Liver (tissue), 9 donors: ENCODE measurements around the gene RPAP2. TPM values are rescaled to one million over a fixed set of nuclear protein-coding genes. Genes with fewer than 3 reads are reported as not detected.

Experiments
- DNase-seq: peaks from one replicate; pipeline ENCODE4 v3.0.0-alpha.2; 2017; ENCODE audit warnings: low spot score
- H3K27ac ChIP-seq, 2 donors: one replicate each; pipeline ENCODE4 v1.7.0; 2013; ENCODE audit warnings: inconsistent platforms in 2 of 2, low read length in 2 of 2, control low read depth in 1 of 2, low read depth in 1 of 2, mild to moderate bottlenecking in 1 of 2
- H3K27me3 ChIP-seq, 4 donors: one replicate each; pipeline versions ENCODE4 v1.6.1 to v1.7.0; 2013; ENCODE audit warnings: low read length in 3 of 4, inconsistent platforms in 1 of 4, mild to moderate bottlenecking in 1 of 4, moderate library complexity in 1 of 4; ENCODE audit not compliant: control insufficient read depth in 4 of 4, insufficient read depth in 4 of 4
- H3K36me3 ChIP-seq, 4 donors: one replicate each; pipeline versions ENCODE4 v1.6.1 to v1.7.0; 2013; ENCODE audit warnings: low read length in 3 of 4, mild to moderate bottlenecking in 3 of 4, low read depth in 1 of 4, moderate library complexity in 1 of 4; ENCODE audit not compliant: control insufficient read depth in 4 of 4, insufficient read depth in 3 of 4
- H3K4me1 ChIP-seq, 4 donors: one replicate each; pipeline versions ENCODE4 v1.6.1 to v1.7.0; 2013; ENCODE audit warnings: low read length in 3 of 4, mild to moderate bottlenecking in 3 of 4, moderate library complexity in 1 of 4; ENCODE audit not compliant: control insufficient read depth in 4 of 4, insufficient read depth in 4 of 4
- H3K4me3 ChIP-seq, 3 donors: one replicate each; pipeline versions ENCODE4 v1.6.1 to v1.7.0; 2013; ENCODE audit warnings: low read length in 3 of 3, control low read depth in 1 of 3, low read depth in 1 of 3, mild to moderate bottlenecking in 1 of 3
- H3K9ac ChIP-seq, 2 donors: one replicate each; pipeline ENCODE4 v1.7.0; 2013; ENCODE audit warnings: low read length in 2 of 2, mild to moderate bottlenecking in 2 of 2, moderate library complexity in 2 of 2, control low read depth in 1 of 2, low read depth in 1 of 2
- H3K9me3 ChIP-seq, 4 donors: one replicate each; pipeline versions ENCODE4 v1.6.1 to v1.7.0; 2013; ENCODE audit warnings: low read length in 3 of 4; ENCODE audit not compliant: control insufficient read depth in 4 of 4
- EGR1 ChIP-seq, 2 donors: IDR thresholded peaks; 2 replicates each; pipeline ENCODE4 v1.6.1; 2016 to 2018; ENCODE audit warnings: antibody characterized with exemption in 2 of 2, low read depth in 2 of 2
- FOXA1 ChIP-seq: IDR thresholded peaks from 2 replicates; pipeline ENCODE4 v1.6.1; 2016; ENCODE audit warnings: antibody characterized with exemption
- FOXA2 ChIP-seq: IDR thresholded peaks from 2 replicates; pipeline ENCODE4 v1.6.1; 2016; ENCODE audit warnings: antibody characterized with exemption
- HNF4A ChIP-seq, 2 donors: conservative IDR thresholded peaks; 2 replicates each; pipeline ENCODE4 v1.6.1; 2016; ENCODE audit warnings: antibody characterized with exemption in 2 of 2, mild to moderate bottlenecking in 2 of 2
- HNF4G ChIP-seq: IDR thresholded peaks from 2 replicates; pipeline ENCODE4 v1.6.1; 2016; ENCODE audit warnings: antibody characterized with exemption
- JUND ChIP-seq, 2 donors: IDR thresholded peaks; 2 replicates each; pipeline ENCODE4 v1.6.1; 2016; ENCODE audit warnings: antibody characterized with exemption in 2 of 2
- NR2F2 ChIP-seq: IDR thresholded peaks from 2 replicates; pipeline ENCODE4 v1.6.1; 2016; ENCODE audit warnings: antibody characterized with exemption
- RAD21 ChIP-seq, 2 donors: IDR thresholded peaks; 2 replicates each; pipeline ENCODE4 v1.6.1; 2016; ENCODE audit warnings: antibody characterized with exemption in 2 of 2, mild to moderate bottlenecking in 2 of 2
- REST ChIP-seq: IDR thresholded peaks from 2 replicates; pipeline ENCODE4 v1.6.1; 2016; ENCODE audit warnings: antibody characterized with exemption, mild to moderate bottlenecking
- RXRA ChIP-seq, 2 donors: IDR thresholded peaks; 2 replicates each; pipeline ENCODE4 v1.6.1; 2017 to 2018; ENCODE audit warnings: antibody characterized with exemption in 2 of 2, mild to moderate bottlenecking in 1 of 2
- SP1 ChIP-seq: IDR thresholded peaks from 2 replicates; pipeline ENCODE4 v1.6.1; 2018; ENCODE audit warnings: antibody characterized with exemption, mild to moderate bottlenecking
- TAF1 ChIP-seq: conservative IDR thresholded peaks from 2 replicates; pipeline ENCODE4 v1.6.1; 2016; ENCODE audit warnings: antibody characterized with exemption, mild to moderate bottlenecking
- YY1 ChIP-seq: IDR thresholded peaks from 2 replicates; pipeline ENCODE4 v1.6.1; 2016; ENCODE audit warnings: antibody characterized with exemption, mild to moderate bottlenecking
- ZBTB33 ChIP-seq: IDR thresholded peaks from 2 replicates; pipeline ENCODE4 v1.6.1; 2016; ENCODE audit warnings: antibody characterized with exemption
- WGBS: extraction: QIAGEN DNeasy Blood & Tissue Kit; methylation state at CpG from one replicate; pipeline ENCODE4 v1.1.7; 2013; 5-methylcytosine and 5-hydroxymethylcytosine counted together
- polyA plus RNA-seq, 2 donors: library from polyadenylated mRNA; stranded (reverse) in 1 of 2; unstranded in 1 of 2; fragments of 200-250 nt in 1 of 2; fragments of >200 nt in 1 of 2; fragmentation: Nextera tagmentation in 1 of 2; extraction: Ambion mirVana in 1 of 2; gene quantifications; one replicate each; pipeline versions ENCODE4 v1.2.1 to v1.2.3, GENCODE V29; 2013 to 2015
- total RNA-seq, 2 donors: library from RNA; depleted of rRNA; stranded (reverse); fragments of >200 nt; gene quantifications; one replicate each; pipeline ENCODE4 v1.2.3, GENCODE V29; 2014
- TF ChIP-seq, protein P1 (sequence below): IDR thresholded peaks from 2 replicates; pipeline ENCODE4 v1.6.1; 2016; ENCODE audit warnings: antibody characterized with exemption
- TF ChIP-seq, protein P2 (sequence below): IDR thresholded peaks from 2 replicates; pipeline ENCODE4 v1.6.1; 2016; ENCODE audit warnings: antibody characterized with exemption
- TF ChIP-seq, protein P3 (sequence below): fragments of 150-350 bp; IDR thresholded peaks from 2 replicates; pipeline ENCODE4 v1.5.1; 2017; ENCODE audit warnings: improper control_type of control experiment, low read depth, low read length; ENCODE audit not compliant: missing input control
- donor health status: healthy.
- donor health status: healthy.
- donor health status: healthy.
- donor health status: healthy.
- donor health status: healthy.

RPAP2 gene
- total and polyA plus RNA-seq, 4 donors = 2.7 to 8.6 (median 4.4) TPM

- no peak for DNase-seq
- 97% methylated on average over 1 of the region's 1 CpG for WGBS
- Histone ChIP-seq H3K36me3 (no peaks in the 10 kb centered on the region), H3K27me3 (no peaks in the 10 kb centered on the region), H3K9me3 (peaks cover 0 to 4% (median 0%) of the 10 kb centered on the region in 4 donors), H3K27ac (no peak overlapping the region), H3K4me1 (no peaks in the 10 kb centered on the region), H3K9ac (no peak overlapping the region), H3K4me3 (no peak overlapping the region)
- TF ChIP-seq, protein P1, sequence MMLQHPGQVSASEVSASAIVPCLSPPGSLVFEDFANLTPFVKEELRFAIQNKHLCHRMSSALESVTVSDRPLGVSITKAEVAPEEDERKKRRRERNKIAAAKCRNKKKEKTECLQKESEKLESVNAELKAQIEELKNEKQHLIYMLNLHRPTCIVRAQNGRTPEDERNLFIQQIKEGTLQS = no peak
- TF ChIP-seq RXRA (IDR thresholded peaks at IDR 0.05) = no peak
Measured at GRCh38 chr1:92439291-92439690, 140.4 kb downstream of the RPAP2 start.

DNA sequence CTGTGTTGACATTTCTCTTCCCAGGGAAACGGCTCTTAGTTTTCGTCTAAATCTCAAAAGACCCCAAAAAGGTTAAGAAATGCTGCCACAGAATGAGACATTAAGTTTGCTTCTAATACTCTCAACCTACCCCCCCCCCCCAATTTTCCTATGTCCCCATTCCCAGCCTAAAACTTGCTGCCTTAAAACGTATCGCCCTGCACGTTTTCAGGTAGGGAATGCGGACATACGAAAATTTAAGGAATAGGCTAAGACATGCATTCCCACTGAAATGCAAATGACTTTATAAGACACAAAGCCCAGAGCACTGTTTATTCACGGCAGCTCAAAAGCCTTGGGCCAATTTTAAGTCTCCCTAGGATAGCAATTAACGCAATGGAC, 142.4 kb downstream of the RPAP2 start:
- H3K4me1 ChIP-seq = no peaks in the 10 kb centered on the region
- no peak overlapping the region for H3K9ac ChIP-seq
- H3K27me3 ChIP-seq = no peaks in the 10 kb centered on the region
- no peak for DNase-seq
- no peaks in the 10 kb centered on the region for H3K36me3 ChIP-seq
- TF ChIP-seq RAD21 (IDR thresholded peaks at IDR 0.05) = no peak
- TF ChIP-seq FOXA2 = no peak
- TF ChIP-seq ZBTB33 = no peak
- no peak for TF ChIP-seq NR2F2
- TF ChIP-seq, protein P2, sequence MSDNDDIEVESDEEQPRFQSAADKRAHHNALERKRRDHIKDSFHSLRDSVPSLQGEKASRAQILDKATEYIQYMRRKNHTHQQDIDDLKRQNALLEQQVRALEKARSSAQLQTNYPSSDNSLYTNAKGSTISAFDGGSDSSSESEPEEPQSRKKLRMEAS = no peak
- no peak for TF ChIP-seq SP1
- no peak for TF ChIP-seq HNF4A (conservative IDR thresholded peaks at IDR 0.05)
- no peak for TF ChIP-seq FOXA1
- no peak for TF ChIP-seq REST
- TF ChIP-seq HNF4G = no peak
- TF ChIP-seq JUND (IDR thresholded peaks at IDR 0.05) = no peak
- TF ChIP-seq TAF1 = no peak
- no peak for TF ChIP-seq RXRA (IDR thresholded peaks at IDR 0.05)
- no peak for TF ChIP-seq YY1
- TF ChIP-seq, protein P1 = no peak
- no peak for TF ChIP-seq EGR1 (IDR thresholded peaks at IDR 0.05; ENCODE audit: low read depth in 2 of 2)
- TF ChIP-seq, protein P3, sequence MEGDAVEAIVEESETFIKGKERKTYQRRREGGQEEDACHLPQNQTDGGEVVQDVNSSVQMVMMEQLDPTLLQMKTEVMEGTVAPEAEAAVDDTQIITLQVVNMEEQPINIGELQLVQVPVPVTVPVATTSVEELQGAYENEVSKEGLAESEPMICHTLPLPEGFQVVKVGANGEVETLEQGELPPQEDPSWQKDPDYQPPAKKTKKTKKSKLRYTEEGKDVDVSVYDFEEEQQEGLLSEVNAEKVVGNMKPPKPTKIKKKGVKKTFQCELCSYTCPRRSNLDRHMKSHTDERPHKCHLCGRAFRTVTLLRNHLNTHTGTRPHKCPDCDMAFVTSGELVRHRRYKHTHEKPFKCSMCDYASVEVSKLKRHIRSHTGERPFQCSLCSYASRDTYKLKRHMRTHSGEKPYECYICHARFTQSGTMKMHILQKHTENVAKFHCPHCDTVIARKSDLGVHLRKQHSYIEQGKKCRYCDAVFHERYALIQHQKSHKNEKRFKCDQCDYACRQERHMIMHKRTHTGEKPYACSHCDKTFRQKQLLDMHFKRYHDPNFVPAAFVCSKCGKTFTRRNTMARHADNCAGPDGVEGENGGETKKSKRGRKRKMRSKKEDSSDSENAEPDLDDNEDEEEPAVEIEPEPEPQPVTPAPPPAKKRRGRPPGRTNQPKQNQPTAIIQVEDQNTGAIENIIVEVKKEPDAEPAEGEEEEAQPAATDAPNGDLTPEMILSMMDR = no peak
- H3K27ac ChIP-seq = no peak overlapping the region
- WGBS = 95% methylated on average over 9 of the region's 9 CpGs
- peaks cover 0 to 2% (median 0%) of the 10 kb centered on the region in 4 donors for H3K9me3 ChIP-seq
- no peak overlapping the region for H3K4me3 ChIP-seq
